HEK293 (cell line): ENCODE measurements around the gene EIF1AD.
A peak's percentile ranks its signal among the peaks of the same experiment; 100 is the strongest.

Experiments
- CTCF ChIA-PET: fragments of 350-600 bp; formaldehyde crosslinking; extraction: SDS; loops from one replicate; lab custom pipeline; 2021; ENCODE audit warnings: antibody characterized with exemption; lab: Yijun Ruan, JAX
- POLR2A ChIA-PET: fragments of 300-600 bp; formaldehyde crosslinking; extraction: SDS; loops from one replicate; lab custom pipeline; 2020; ENCODE audit warnings: antibody characterized with exemption, inconsistent platforms; lab: Yijun Ruan, JAX
- H3K27ac ChIP-seq: fragments of 200-500 bp; sonication (Bioruptor generic); 2 replicates; pipeline ENCODE4 v1.5.1; 2014; ENCODE audit warnings: low read depth, low read length, control low read depth, inconsistent platforms; ENCODE audit errors: extremely low read depth
- H3K36me3 ChIP-seq, 2 experiments: fragments of 200-500 bp in 1 of 2; sonication (Bioruptor generic) in 1 of 2; 1 replicate in 1 of 2; 2 replicates in 1 of 2; pipeline ENCODE4 v1.5.1; 2014 to 2017; ENCODE audit warnings: inconsistent platforms in 2 of 2, low read length in 2 of 2; ENCODE audit not compliant: control insufficient read depth in 2 of 2, insufficient read depth in 1 of 2
- H3K4me1 ChIP-seq: fragments of 200-500 bp; sonication (Bioruptor generic); 2 replicates; pipeline ENCODE4 v1.5.1; 2014; ENCODE audit warnings: mild to moderate bottlenecking, low read length, inconsistent platforms; ENCODE audit not compliant: control insufficient read depth, insufficient read depth
- H3K4me3 ChIP-seq: 2 replicates; pipeline ENCODE4 v1.5.1; 2011; ENCODE audit warnings: low read depth, mild to moderate bottlenecking, control low read depth, low read length, moderate library complexity
- H3K9me3 ChIP-seq: fragments of 200-500 bp; sonication (Bioruptor generic); 2 replicates; pipeline ENCODE4 v1.5.1; 2014; ENCODE audit warnings: low read depth, low read length, inconsistent platforms; ENCODE audit not compliant: control insufficient read depth, insufficient read depth
- GFI1B ChIP-seq: fragments of 450-650 bp; formaldehyde crosslinking; IDR thresholded peaks from 2 replicates; pipeline ENCODE4 v1.5.1; 2016; ENCODE audit warnings: missing biosample characterization, missing genetic modification characterization
- GLI4 ChIP-seq: fragments of 450-650 bp; formaldehyde crosslinking; IDR thresholded peaks from 2 replicates; pipeline ENCODE4 v1.5.1; 2016; ENCODE audit warnings: missing biosample characterization, missing genetic modification characterization
- HOXA7 ChIP-seq: sonication (generic); formaldehyde crosslinking; IDR thresholded peaks from 2 replicates; pipeline ENCODE4 v1.8.1; 2022; ENCODE audit warnings: missing genetic modification reagents, borderline replicate concordance
- HOXC10 ChIP-seq: sonication (generic); formaldehyde crosslinking; IDR thresholded peaks from 2 replicates; pipeline ENCODE4 v1.8.1; 2023; ENCODE audit warnings: mild to moderate bottlenecking, missing genetic modification reagents
- HOXD13 ChIP-seq: sonication (generic); formaldehyde crosslinking; IDR thresholded peaks from 2 replicates; pipeline ENCODE4 v1.8.0; 2022; ENCODE audit warnings: missing genetic modification reagents, borderline replicate concordance
- KLF9 ChIP-seq: fragments of 450-650 bp; formaldehyde crosslinking; IDR thresholded peaks from 2 replicates; pipeline ENCODE4 v1.5.1; 2016; ENCODE audit warnings: missing biosample characterization, missing genetic modification characterization, low read depth
- SP7 ChIP-seq: fragments of 450-650 bp; formaldehyde crosslinking; IDR thresholded peaks from 2 replicates; pipeline ENCODE4 v1.5.1; 2016; ENCODE audit warnings: missing biosample characterization, missing genetic modification characterization
- YY1 ChIP-seq: fragments of 450-650 bp; formaldehyde crosslinking; IDR thresholded peaks from 2 replicates; pipeline ENCODE4 v1.5.1; 2018; ENCODE audit warnings: missing biosample characterization, missing genetic modification characterization
- ZBTB11 ChIP-seq: fragments of 450-650 bp; formaldehyde crosslinking; conservative IDR thresholded peaks from 2 replicates; pipeline ENCODE4 v1.5.1; 2016; ENCODE audit warnings: low read depth, missing biosample characterization, missing genetic modification characterization
- ZBTB21 ChIP-seq: fragments of 450-650 bp; formaldehyde crosslinking; IDR thresholded peaks from 2 replicates; pipeline ENCODE4 v1.5.1; 2017; ENCODE audit warnings: missing biosample characterization, missing genetic modification characterization
- ZEB2 ChIP-seq: fragments of 450-650 bp; formaldehyde crosslinking; IDR thresholded peaks from 2 replicates; pipeline ENCODE4 v1.5.1; 2016; ENCODE audit warnings: missing biosample characterization, missing genetic modification characterization
- ZFP41 ChIP-seq: fragments of 450-650 bp; formaldehyde crosslinking; IDR thresholded peaks from 2 replicates; pipeline ENCODE4 v1.5.1; 2016; ENCODE audit warnings: missing biosample characterization, missing genetic modification characterization, borderline replicate concordance
- ZNF10 ChIP-seq: fragments of 450-650 bp; formaldehyde crosslinking; IDR thresholded peaks from 2 replicates; pipeline ENCODE4 v1.5.1; 2017; ENCODE audit warnings: missing biosample characterization, missing genetic modification characterization
- ZNF121 ChIP-seq: fragments of 450-650 bp; formaldehyde crosslinking; IDR thresholded peaks from 2 replicates; pipeline ENCODE4 v1.5.1; 2016; ENCODE audit warnings: missing biosample characterization, missing genetic modification characterization
- ZNF132 ChIP-seq: fragments of 450-650 bp; formaldehyde crosslinking; IDR thresholded peaks from 2 replicates; pipeline ENCODE4 v1.5.1; 2017; ENCODE audit warnings: missing biosample characterization, missing genetic modification characterization, borderline replicate concordance
- ZNF140 ChIP-seq: fragments of 450-650 bp; formaldehyde crosslinking; IDR thresholded peaks from 2 replicates; pipeline ENCODE4 v1.5.1; 2016; ENCODE audit warnings: missing biosample characterization, missing genetic modification characterization
- ZNF146 ChIP-seq: fragments of 450-650 bp; formaldehyde crosslinking; IDR thresholded peaks from 2 replicates; pipeline ENCODE4 v1.5.1; 2016; ENCODE audit warnings: missing biosample characterization, missing genetic modification characterization
- ZNF24 ChIP-seq: fragments of 450-650 bp; formaldehyde crosslinking; IDR thresholded peaks from 2 replicates; pipeline ENCODE4 v1.5.1; 2016; ENCODE audit warnings: missing biosample characterization, missing genetic modification characterization
- ZNF341 ChIP-seq: fragments of 450-650 bp; formaldehyde crosslinking; IDR thresholded peaks from 2 replicates; pipeline ENCODE4; 2016; ENCODE audit warnings: low read depth, missing biosample characterization, missing genetic modification characterization
- ZNF423 ChIP-seq: fragments of 450-650 bp; formaldehyde crosslinking; IDR thresholded peaks from 2 replicates; pipeline ENCODE4 v1.5.1; 2016; ENCODE audit warnings: missing biosample characterization, missing genetic modification characterization
- ZNF473 ChIP-seq: fragments of 450-650 bp; formaldehyde crosslinking; IDR thresholded peaks from 2 replicates; pipeline ENCODE4 v1.5.1; 2017; ENCODE audit warnings: missing biosample characterization, missing genetic modification characterization
- ZNF529 ChIP-seq: fragments of 450-650 bp; formaldehyde crosslinking; IDR thresholded peaks from 2 replicates; pipeline ENCODE4 v1.5.1; 2017; ENCODE audit warnings: missing genetic modification characterization, missing biosample characterization; ENCODE audit not compliant: insufficient replicate concordance
- ZNF560 ChIP-seq: fragments of 450-650 bp; formaldehyde crosslinking; IDR thresholded peaks from 2 replicates; pipeline ENCODE4 v1.5.1; 2017; ENCODE audit warnings: missing biosample characterization, missing genetic modification characterization, borderline replicate concordance
- ZNF629 ChIP-seq: fragments of 450-650 bp; formaldehyde crosslinking; IDR thresholded peaks from 2 replicates; pipeline ENCODE4 v1.5.1; 2017; ENCODE audit warnings: missing biosample characterization, missing genetic modification characterization
- ZNF654 ChIP-seq: fragments of 450-650 bp; formaldehyde crosslinking; IDR thresholded peaks from 2 replicates; pipeline ENCODE4 v1.5.1; 2016; ENCODE audit warnings: low read depth, missing biosample characterization, missing genetic modification characterization
- TF ChIP-seq, protein P1 (sequence below): fragments of 450-650 bp; formaldehyde crosslinking; IDR thresholded peaks from 2 replicates; pipeline ENCODE4 v1.5.1; 2016; ENCODE audit warnings: missing biosample characterization, missing genetic modification characterization
- TF ChIP-seq, protein P2 (sequence below): fragments of 450-650 bp; IDR thresholded peaks from 2 replicates; pipeline ENCODE4 v1.5.1; 2018; ENCODE audit warnings: missing biosample characterization, missing genetic modification characterization
- TF ChIP-seq, protein P3 (sequence below): fragments of 450-650 bp; formaldehyde crosslinking; IDR thresholded peaks from 2 replicates; pipeline ENCODE4 v1.5.1; 2016; ENCODE audit warnings: missing biosample characterization, missing genetic modification characterization

EIF1AD gene

GRCh38 chr11:66046901-66047300, 44.9 kb upstream of the EIF1AD start:
- POLR2A ChIA-PET = no interaction called here
- H3K4me1 ChIP-seq = peaks cover 8% of the 10 kb centered on the region
- H3K9me3 ChIP-seq = no peaks in the 10 kb centered on the region
- no peak overlapping the region for H3K4me3 ChIP-seq
- no peaks in the 10 kb centered on the region for H3K36me3 ChIP-seq
- CTCF ChIA-PET = interaction anchor here (0.7 to 5.3 kb wide), 9 partner anchors 9 to 196 kb away, joined by 3 to 49 read pairs (median 4); partner anchors contain the start of gene CATSPER1
- no peak for TF ChIP-seq ZNF10
- TF ChIP-seq ZNF24 (tag by site-specific recombination) = no peak
- no peak for TF ChIP-seq YY1 (tag by site-specific recombination)
- TF ChIP-seq, protein P1, sequence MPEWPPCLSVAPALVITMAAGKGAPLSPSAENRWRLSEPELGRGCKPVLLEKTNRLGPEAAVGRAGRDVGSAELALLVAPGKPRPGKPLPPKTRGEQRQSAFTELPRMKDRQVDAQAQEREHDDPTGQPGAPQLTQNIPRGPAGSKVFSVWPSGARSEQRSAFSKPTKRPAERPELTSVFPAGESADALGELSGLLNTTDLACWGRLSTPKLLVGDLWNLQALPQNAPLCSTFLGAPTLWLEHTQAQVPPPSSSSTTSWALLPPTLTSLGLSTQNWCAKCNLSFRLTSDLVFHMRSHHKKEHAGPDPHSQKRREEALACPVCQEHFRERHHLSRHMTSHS (tag by site-specific recombination) = no peak
- TF ChIP-seq ZNF146 = no peak
- TF ChIP-seq ZBTB11 (tag by site-specific recombination) = no peak
- TF ChIP-seq HOXD13 = no peak
- TF ChIP-seq GFI1B (tag by site-specific recombination) = no peak
- TF ChIP-seq ZNF473 (tag by site-specific recombination) = no peak
- no peak for TF ChIP-seq ZNF654
- TF ChIP-seq GLI4 (tag by site-specific recombination) = no peak
- TF ChIP-seq ZBTB21 (tag by site-specific recombination) = no peak
- no peak for TF ChIP-seq ZNF529 (tag by site-specific recombination)
- no peak for TF ChIP-seq HOXC10 (CRISPR knock-in tag)
- no peak overlapping the region for H3K27ac ChIP-seq

DNA sequence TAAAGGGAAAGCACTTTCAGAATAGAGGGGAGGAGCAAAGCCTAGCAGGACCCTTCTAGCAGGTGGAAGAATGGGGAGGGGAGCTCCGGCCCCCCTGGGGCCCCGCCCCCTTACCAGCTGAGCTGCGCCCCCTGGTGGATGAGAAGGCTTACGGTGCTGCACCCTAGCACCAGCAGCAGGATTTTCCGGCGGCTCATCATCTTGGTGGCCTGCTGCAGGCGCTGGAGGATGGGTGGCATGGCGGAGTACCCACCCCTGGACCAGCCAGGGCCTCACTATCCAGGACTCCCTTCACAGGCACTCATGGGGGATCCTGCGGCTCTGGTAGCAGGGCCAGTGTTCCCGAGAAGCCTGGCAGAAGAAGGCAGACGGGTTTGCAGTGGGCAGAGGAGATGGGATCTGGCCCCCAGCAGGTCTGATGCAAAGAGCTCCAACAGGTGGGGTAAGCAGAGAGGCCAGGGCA, 43.3 kb upstream of the EIF1AD start:
- Histone ChIP-seq H3K9me3 (no peaks in the 10 kb centered on the region), H3K36me3 (no peaks in the 10 kb centered on the region), H3K27ac (no peak overlapping the region), H3K4me3 (no peak overlapping the region), H3K4me1 (no peaks in the 10 kb centered on the region)
- ChIA-PET POLR2A (interaction anchor here (0.6 to 1.3 kb wide), 5 partner anchors 10 to 43 kb away, joined by 3 to 4 read pairs (median 4); partner anchors contain the start of genes BANF1 and EIF1AD), CTCF (interaction anchor here (0.6 to 5.3 kb wide), 46 partner anchors 9 to 1742 kb away, joined by 3 to 49 read pairs (median 4); partner anchors contain the start of genes BANF1, CATSPER1, CST6 and EIF1AD)
- TF ChIP-seq ZNF654 = peak; percentile 28
- 0 out of 2 replicates have a peak, but pooled peaks have one; percentile 8 for TF ChIP-seq ZNF341 (tag by site-specific recombination)
- no peak for TF ChIP-seq ZNF140 (tag by site-specific recombination)
- TF ChIP-seq, protein P2, sequence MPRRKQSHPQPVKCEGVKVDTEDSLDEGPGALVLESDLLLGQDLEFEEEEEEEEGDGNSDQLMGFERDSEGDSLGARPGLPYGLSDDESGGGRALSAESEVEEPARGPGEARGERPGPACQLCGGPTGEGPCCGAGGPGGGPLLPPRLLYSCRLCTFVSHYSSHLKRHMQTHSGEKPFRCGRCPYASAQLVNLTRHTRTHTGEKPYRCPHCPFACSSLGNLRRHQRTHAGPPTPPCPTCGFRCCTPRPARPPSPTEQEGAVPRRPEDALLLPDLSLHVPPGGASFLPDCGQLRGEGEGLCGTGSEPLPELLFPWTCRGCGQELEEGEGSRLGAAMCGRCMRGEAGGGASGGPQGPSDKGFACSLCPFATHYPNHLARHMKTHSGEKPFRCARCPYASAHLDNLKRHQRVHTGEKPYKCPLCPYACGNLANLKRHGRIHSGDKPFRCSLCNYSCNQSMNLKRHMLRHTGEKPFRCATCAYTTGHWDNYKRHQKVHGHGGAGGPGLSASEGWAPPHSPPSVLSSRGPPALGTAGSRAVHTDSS (tag by site-specific recombination) = no peak
- TF ChIP-seq KLF9 (tag by site-specific recombination) = peak; percentile 92
- TF ChIP-seq GLI4 (tag by site-specific recombination) = no peak
- TF ChIP-seq ZNF423 (tag by site-specific recombination) = no peak
- TF ChIP-seq, protein P3, sequence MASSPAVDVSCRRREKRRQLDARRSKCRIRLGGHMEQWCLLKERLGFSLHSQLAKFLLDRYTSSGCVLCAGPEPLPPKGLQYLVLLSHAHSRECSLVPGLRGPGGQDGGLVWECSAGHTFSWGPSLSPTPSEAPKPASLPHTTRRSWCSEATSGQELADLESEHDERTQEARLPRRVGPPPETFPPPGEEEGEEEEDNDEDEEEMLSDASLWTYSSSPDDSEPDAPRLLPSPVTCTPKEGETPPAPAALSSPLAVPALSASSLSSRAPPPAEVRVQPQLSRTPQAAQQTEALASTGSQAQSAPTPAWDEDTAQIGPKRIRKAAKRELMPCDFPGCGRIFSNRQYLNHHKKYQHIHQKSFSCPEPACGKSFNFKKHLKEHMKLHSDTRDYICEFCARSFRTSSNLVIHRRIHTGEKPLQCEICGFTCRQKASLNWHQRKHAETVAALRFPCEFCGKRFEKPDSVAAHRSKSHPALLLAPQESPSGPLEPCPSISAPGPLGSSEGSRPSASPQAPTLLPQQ (tag by site-specific recombination) = no peak
- TF ChIP-seq HOXA7 (CRISPR knock-in tag) = no peak
- TF ChIP-seq ZEB2 (tag by site-specific recombination) = 0 out of 2 replicates have a peak, but pooled peaks have one; percentile 14
- TF ChIP-seq ZNF629 (tag by site-specific recombination) = 0 out of 2 replicates have a peak, but pooled peaks have one; percentile 22
- no peak for TF ChIP-seq ZNF132 (tag by site-specific recombination)
- no peak for TF ChIP-seq ZFP41
- 0 out of 2 replicates have a peak, but pooled peaks have one; percentile 13 for TF ChIP-seq SP7 (tag by site-specific recombination)
- no peak for TF ChIP-seq ZNF121 (tag by site-specific recombination)
- no peak for TF ChIP-seq ZNF560 (tag by site-specific recombination)
